Chondrocyte (in vitro differentiated cells): Measurements from ENCODE around the gene LYL1. TPM values are rescaled to one million over a fixed set of nuclear protein-coding genes. Genes with fewer than 3 reads are reported as not detected.

ENCODE experiments used
- DNase-seq: peaks from one replicate; pipeline ENCODE4 v3.0.0; 2021; ENCODE audit warnings: mixed read lengths, low spot score
- H3K27ac Mint-ChIP-seq: one replicate; pipeline ENCODE4 v1.8.0; 2021; ENCODE audit warnings: mild to moderate bottlenecking, moderate library complexity, mixed read lengths; ENCODE audit not compliant: unreplicated experiment
- H3K27me3 Mint-ChIP-seq: 2 replicates; pipeline ENCODE4 v1.8.0; 2021; ENCODE audit warnings: low read depth, mixed read lengths
- H3K36me3 Mint-ChIP-seq: 2 replicates; pipeline ENCODE4 v1.8.0; 2021; ENCODE audit warnings: low read depth, mixed read lengths
- H3K4me1 Mint-ChIP-seq: 2 replicates; pipeline ENCODE4 v1.8.0; 2021; ENCODE audit warnings: low read depth, mild to moderate bottlenecking, mixed read lengths
- H3K4me3 Mint-ChIP-seq: one replicate; pipeline ENCODE4 v1.8.0; 2021; ENCODE audit warnings: mild to moderate bottlenecking, moderate library complexity, mixed read lengths; ENCODE audit not compliant: unreplicated experiment
- H3K9me3 Mint-ChIP-seq: 2 replicates; pipeline ENCODE4 v1.8.0; 2021; ENCODE audit warnings: low read depth, mixed read lengths
- total RNA-seq: library from RNA; stranded (reverse); gene quantifications from 3 replicates; pipeline ENCODE4 v1.2.1, GENCODE V29; 2021
- TF ChIP-seq, protein P1 (sequence below): fragments of 200-600 bp; sonication (generic); IDR thresholded peaks from 2 replicates; pipeline ENCODE4 v1.5.0; 2021; ENCODE audit warnings: antibody characterized with exemption, mild to moderate bottlenecking, moderate library complexity

The LYL1 gene
- total RNA-seq, 1 donor from 2014 or later: 0.47 TPM

DNA sequence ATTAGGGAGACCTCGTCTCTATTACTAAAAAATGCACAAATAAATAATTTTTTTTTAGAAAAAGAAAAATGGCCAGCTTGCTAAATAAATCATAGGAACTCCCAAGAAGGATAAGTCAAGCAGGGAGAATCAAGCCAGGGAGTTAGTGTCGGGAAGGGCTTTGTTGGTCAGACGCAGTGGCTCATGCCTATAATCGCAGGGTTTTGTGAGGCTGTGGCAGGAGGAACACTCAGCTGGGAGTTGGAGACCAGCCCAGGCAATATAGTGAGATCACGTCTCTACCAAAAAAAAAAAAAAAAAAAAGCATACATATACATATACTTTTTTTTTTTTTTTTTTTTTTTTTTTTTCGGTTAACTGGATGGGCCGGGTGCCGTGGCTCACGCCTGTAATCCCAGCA is 24.4 kb upstream of the LYL1 start:
- DNase-seq: no peak
- H3K27me3 Mint-ChIP-seq: no peaks in the 10 kb centered on the region
- no peaks in the 10 kb centered on the region for H3K36me3 Mint-ChIP-seq
- TF ChIP-seq, protein P1, sequence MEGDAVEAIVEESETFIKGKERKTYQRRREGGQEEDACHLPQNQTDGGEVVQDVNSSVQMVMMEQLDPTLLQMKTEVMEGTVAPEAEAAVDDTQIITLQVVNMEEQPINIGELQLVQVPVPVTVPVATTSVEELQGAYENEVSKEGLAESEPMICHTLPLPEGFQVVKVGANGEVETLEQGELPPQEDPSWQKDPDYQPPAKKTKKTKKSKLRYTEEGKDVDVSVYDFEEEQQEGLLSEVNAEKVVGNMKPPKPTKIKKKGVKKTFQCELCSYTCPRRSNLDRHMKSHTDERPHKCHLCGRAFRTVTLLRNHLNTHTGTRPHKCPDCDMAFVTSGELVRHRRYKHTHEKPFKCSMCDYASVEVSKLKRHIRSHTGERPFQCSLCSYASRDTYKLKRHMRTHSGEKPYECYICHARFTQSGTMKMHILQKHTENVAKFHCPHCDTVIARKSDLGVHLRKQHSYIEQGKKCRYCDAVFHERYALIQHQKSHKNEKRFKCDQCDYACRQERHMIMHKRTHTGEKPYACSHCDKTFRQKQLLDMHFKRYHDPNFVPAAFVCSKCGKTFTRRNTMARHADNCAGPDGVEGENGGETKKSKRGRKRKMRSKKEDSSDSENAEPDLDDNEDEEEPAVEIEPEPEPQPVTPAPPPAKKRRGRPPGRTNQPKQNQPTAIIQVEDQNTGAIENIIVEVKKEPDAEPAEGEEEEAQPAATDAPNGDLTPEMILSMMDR: no peak
- peaks cover 8% of the 10 kb centered on the region for H3K4me1 Mint-ChIP-seq
- H3K4me3 Mint-ChIP-seq: no peak overlapping the region
- no peak overlapping the region for H3K27ac Mint-ChIP-seq
- H3K9me3 Mint-ChIP-seq: no peaks in the 10 kb centered on the region

DNA sequence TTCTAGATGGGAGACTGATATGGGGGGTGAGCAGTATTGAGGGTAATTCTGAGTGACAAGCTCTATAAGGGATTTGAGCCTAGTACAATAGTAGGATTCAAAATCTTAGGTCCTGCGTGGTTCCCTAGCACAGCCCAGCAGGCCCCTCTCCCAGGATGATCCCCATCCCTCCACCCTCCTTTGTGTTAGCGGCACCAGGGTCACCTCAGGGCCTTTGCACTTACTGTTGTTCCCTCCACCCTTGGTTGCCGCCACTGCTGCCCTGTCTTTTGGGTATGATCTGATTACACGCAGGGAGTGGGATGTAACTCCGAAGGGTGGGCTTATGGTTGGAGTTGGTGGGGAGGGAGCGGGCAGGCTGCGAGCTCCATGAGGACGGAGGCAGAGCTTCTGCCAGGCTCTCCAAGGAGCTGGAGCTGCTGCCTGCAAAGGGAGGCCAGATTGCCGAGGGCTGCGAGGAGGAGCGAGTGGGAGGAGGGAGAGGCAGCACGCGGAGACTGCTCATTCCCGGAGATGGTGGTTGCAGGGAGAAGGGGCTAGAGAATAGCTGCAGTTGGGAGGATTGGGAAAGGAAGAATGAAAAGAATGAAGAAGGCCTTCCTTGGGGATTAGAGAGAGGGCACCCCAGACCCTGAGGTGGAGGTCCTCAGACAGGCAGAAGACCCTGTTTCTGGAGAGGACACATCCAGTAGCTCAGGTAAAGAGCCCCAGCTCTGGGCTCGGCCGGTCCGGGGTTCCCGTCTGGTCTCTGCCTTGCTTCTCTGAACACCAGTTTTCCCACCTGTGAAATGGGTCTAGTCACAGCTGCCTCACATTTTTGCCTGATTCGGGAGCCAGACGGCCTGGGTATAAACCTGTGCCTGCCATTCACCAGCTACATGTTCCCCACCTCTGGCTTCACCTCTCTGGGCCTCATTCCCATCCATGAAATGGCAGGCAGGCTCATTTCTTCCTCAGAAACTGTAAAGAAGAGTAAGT is 20.6 kb upstream of the LYL1 start:
- Mint-ChIP-seq H3K27me3 (no peaks in the 10 kb centered on the region), H3K9me3 (no peaks in the 10 kb centered on the region), H3K36me3 (no peaks in the 10 kb centered on the region), H3K4me3 (no peak overlapping the region), H3K4me1 (peaks cover 36% of the 10 kb centered on the region), H3K27ac (peak overlapping the region; percentile 54)
- DNase-seq: no peak
- TF ChIP-seq, protein P1: no peak

DNA sequence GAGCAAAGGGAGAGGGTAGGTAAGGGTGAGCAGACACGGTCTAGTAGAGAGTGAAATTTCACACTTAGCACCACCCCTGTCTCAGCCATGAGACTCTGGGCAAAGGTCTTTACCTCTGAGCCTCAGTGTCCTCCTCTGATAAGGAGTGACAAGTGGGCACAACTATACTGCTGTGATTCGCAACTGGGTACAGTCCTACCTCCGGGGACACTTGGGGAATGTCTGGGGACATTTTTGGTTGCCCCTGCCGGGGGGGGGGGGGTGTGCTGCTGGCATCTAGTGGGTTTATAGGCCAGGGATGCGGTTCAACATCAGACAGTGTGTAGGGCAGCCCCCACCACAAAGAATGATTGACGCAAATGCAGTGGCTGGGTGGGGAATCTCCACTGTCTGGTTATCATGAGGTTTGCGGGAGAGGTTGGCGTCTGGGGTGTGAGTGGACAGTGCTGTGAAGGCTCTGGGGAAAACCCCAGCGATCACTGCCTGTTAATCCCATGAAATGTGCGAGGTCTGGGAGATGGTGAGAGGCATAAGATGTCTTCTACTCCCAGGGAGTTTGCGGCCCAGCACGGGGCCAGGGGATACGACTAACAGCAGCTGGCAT is 19.7 kb upstream of the LYL1 start:
- DNase-seq: no peak
- no peaks in the 10 kb centered on the region for H3K9me3 Mint-ChIP-seq
- H3K27ac Mint-ChIP-seq: peak overlapping the region; percentile 25
- H3K4me3 Mint-ChIP-seq: no peak overlapping the region
- TF ChIP-seq, protein P1: no peak
- H3K27me3 Mint-ChIP-seq: no peaks in the 10 kb centered on the region
- no peaks in the 10 kb centered on the region for H3K36me3 Mint-ChIP-seq
- peaks cover 39% of the 10 kb centered on the region for H3K4me1 Mint-ChIP-seq

DNA sequence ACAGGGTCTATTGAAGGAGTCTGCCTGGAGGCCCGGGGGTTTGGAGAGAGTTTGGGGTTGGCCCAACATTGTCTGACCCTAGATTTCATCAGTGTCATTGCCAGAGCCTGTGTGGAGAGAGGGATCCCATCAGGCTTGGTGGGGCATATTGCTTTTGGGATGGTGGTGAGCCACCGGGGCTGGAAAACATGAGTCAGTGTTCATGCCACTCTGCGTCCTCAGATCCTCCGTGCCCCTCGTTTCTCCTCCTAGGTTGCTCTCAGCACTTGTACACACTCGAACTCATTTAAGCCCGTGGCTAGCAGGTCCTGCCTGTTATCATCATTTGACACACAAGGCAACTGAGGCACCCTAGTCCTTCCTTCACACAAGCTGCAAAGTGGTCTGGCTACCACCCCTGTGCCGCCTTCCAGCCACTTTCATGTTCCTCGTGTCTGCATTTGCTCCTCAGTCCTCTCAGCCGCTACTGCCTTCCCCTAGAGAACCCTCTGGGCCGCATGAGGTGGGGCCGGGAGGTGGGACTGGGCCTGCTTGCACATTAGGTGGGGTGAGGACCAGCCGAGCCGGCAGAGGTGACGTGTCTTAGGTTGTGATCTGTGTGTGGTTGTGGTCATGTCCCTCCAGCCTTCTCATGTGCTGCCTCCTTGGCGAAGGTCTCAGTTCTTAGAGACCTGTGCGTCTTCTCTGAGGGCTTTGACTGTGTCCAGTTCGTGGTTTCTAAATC is 19.1 kb upstream of the LYL1 start:
- DNase-seq: no peak
- H3K4me3 Mint-ChIP-seq: no peak overlapping the region
- peak overlapping the region; percentile 53 for H3K27ac Mint-ChIP-seq
- no peaks in the 10 kb centered on the region for H3K27me3 Mint-ChIP-seq
- H3K4me1 Mint-ChIP-seq: peaks cover 44% of the 10 kb centered on the region
- TF ChIP-seq, protein P1: no peak
- H3K9me3 Mint-ChIP-seq: no peaks in the 10 kb centered on the region
- no peaks in the 10 kb centered on the region for H3K36me3 Mint-ChIP-seq

DNA sequence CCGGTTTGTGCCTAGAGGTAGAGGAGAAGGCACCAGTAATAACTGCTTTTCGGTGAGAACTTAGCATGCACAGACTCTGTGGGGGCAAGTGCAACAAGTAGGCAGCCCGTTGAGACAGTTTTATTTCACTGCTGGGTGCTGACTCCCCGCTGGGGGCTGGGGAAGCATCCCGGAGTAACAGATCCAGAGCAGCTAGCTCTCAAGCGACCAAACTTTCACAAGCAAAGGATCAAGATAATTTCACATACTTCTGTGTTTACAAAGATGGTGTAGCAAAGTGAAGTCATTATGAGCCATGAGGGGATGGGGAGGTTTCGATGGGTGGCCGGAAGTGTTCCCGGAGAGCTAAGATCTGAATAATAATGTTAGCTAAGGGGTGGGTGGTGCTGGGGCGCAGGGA is 18.2 kb upstream of the LYL1 start:
- H3K9me3 Mint-ChIP-seq: no peaks in the 10 kb centered on the region
- peak overlapping the region; percentile 53 for H3K27ac Mint-ChIP-seq
- TF ChIP-seq, protein P1: no peak
- no peaks in the 10 kb centered on the region for H3K27me3 Mint-ChIP-seq
- H3K4me1 Mint-ChIP-seq: peaks cover 52% of the 10 kb centered on the region
- no peaks in the 10 kb centered on the region for H3K36me3 Mint-ChIP-seq
- DNase-seq: no peak
- H3K4me3 Mint-ChIP-seq: peak overlapping the region; percentile 42
